ENCODE results near the gene STAT4.
A peak's percentile ranks its signal among the peaks of the same experiment; 100 is the strongest.

STAT4 gene

DNA sequence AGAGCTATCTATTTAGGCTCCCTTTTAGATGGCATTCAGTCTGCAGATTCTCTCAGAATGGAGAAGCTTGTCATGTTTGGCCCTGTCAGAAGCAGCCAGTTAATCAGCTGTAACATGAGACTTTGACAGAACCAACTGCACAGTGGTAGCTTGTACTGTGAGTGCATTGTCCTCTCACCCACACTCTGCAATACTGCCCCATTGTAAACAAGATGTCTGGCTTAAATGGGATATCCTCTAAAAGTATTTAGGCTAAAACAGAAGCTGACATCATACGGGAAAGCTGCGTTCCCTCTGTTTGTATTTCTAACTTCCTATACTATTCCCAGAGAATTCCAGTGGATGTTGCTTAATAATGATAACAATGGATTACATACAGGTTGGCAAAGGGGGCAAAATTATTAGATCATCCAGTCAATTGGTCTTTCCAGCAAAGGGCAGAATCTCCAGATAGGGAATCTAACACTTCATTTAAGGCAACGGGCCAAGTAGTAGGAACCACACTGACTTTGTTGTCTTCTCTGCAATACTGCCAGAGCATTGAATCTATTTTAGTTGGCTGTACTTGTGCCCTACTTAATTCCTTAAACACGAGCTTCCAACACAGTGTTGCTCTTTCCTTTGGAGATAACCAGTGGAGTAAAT, 15.4 kb upstream of the STAT4 start:
- TF ChIP-seq, protein P1, sequence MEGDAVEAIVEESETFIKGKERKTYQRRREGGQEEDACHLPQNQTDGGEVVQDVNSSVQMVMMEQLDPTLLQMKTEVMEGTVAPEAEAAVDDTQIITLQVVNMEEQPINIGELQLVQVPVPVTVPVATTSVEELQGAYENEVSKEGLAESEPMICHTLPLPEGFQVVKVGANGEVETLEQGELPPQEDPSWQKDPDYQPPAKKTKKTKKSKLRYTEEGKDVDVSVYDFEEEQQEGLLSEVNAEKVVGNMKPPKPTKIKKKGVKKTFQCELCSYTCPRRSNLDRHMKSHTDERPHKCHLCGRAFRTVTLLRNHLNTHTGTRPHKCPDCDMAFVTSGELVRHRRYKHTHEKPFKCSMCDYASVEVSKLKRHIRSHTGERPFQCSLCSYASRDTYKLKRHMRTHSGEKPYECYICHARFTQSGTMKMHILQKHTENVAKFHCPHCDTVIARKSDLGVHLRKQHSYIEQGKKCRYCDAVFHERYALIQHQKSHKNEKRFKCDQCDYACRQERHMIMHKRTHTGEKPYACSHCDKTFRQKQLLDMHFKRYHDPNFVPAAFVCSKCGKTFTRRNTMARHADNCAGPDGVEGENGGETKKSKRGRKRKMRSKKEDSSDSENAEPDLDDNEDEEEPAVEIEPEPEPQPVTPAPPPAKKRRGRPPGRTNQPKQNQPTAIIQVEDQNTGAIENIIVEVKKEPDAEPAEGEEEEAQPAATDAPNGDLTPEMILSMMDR (IDR thresholded peaks at IDR 0.05) = no peak

DNA sequence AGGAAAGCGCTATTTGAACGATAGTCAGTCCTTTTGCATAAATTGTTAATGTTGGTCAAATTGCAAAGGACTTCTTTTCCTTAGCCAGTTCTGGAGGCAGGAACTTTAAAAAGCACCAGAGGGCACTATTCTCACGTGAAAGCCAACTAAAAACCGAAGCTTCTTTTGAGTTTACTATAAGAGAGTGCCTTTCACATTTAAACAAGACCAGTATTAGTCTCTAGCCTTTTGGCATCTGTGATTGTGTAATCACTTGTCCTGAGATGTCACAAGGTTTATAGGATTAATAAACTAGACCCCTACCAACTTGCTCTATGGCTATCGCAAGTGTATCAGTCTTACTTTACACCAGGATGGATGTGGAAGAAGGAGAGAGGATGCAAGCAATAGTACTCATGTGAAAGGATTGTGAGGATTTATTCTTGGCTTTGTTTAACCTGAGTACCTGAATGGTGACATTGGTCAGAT, 14.4 kb upstream of the STAT4 start:
- TF ChIP-seq, protein P1 (IDR thresholded peaks at IDR 0.05) = peak; percentile 45

DNA sequence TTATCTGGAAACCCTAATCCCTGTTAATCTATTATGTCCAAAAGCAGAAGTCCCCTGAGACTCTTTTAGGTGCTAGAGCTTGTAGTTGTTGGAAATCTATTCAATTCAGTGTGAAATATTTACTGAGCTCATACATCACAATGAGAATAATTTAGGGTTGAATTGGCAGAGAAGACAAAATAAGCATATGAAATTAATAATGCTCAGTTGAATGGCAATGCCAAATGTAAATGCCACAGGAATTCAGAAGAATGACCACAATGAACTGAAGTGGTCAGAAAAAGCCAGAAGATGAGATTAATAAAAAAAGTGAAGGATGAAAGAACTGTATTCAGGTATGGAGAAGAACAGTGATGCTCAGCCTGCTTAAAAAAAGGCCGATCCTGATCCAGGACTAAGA, 8.0 kb upstream of the STAT4 start:
- TF ChIP-seq, protein P1 (IDR thresholded peaks at IDR 0.05) = no peak

DNA sequence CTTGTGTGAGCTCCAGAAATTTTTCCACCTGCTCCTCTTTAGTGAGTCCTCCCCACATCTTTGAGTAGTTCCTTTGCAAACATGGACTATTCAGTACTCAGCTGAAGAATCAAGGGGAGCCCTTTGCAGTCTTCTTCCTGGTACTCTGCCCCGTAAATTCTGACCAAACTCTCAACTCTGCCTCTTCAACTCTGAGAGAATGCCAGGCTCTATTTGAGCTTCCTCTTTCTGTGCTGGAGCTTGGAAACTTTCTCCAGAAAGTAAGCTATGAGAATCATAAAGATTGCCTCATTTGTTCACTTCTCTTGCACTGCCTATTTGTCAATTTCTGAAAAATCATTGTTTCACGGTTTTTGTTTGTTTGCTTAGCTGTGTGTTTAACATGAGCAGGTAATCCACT, 7.4 kb upstream of the STAT4 start:
- TF ChIP-seq, protein P1 (IDR thresholded peaks at IDR 0.05) = no peak

DNA sequence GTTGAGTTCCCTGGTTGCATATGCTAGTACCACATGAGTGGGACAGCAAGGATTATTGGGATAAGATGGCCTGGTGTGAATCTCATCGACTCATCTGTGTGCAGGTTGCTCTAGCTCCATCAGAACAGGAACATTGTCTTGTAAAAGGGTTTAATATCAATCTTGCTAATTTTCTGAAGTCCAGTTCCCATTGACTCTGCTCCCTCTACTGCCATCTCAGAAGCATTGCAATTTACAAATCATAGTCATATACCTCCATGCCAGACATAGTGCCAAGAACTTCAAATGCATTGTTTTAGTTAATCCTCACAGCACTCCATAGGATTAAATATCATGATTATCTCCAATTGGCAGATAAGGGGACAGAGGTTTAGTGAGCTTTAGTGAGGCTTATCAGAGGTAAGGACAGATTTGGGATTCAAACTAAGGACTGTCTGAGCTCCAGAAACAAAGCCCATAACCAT, 4.8 kb upstream of the STAT4 start:
- TF ChIP-seq, protein P1 (IDR thresholded peaks at IDR 0.05) = peak; percentile 67

DNA sequence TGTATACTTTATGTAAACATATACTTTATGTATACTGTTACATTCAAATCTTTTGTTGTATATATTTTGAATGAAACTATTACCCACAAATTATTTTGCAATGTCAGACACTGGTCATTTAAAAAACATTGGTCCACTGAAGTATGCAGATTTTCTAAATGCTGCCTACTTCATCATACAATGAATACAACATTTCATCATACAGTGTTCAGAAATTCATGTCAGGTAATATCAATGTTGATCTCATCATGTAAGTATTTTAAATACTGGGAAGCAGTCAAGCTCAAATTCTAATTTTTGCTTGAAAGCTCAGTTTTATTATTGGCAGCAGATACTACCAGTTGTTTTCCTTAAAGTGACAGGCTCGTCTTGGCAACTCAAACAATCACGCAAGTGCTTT, 2.9 kb upstream of the STAT4 start:
- TF ChIP-seq, protein P1 (IDR thresholded peaks at IDR 0.05) = no peak

DNA sequence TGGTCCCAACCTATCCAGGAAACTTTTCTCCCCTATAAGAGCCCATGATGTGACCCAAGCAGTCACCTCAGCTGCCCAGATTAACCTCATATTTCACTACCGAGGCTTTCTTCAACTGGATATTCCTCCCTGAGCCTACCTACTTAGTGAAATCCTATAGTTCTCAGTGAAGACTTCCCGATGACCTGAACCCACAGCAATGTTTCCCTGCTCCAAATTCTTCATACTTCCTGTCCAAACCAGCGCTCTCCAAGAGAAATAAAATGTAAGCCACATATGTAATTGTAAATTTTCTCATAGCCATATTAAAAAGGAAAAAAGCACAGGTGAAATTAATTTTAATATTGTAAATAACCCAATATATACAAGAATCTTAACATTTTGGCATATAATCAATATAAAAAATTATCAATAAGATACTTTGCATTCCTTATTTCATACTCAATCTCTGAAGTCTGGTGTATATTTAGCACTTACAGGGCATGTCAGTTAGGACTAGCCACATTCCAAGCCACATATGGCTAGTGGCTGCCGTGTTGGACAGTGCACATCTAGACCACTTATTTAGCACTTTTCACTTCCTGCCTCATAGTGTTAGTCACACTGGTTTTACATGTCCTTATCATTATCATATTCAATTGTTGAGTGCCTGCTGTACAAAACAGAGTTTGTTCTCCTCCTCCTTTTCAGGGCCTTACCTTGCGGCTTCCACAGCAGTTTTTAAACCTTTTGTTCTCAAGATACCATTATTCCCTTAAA, 1.9 kb upstream of the STAT4 start:
- TF ChIP-seq, protein P1 (IDR thresholded peaks at IDR 0.05) = no peak
